Measurements from ENCODE around the gene DHRS12. TPM values are rescaled to one million over a fixed set of nuclear protein-coding genes. Genes with fewer than 3 reads are reported as not detected.

The DHRS12 gene, protein sequence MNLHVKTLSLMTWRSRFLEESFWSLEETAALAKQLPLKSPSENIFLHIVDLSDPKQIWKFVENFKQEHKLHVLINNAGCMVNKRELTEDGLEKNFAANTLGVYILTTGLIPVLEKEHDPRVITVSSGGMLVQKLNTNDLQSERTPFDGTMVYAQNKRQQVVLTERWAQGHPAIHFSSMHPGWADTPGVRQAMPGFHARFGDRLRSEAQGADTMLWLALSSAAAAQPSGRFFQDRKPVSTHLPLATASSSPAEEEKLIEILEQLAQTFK
- total RNA-seq, result 10 to 100 TPM in 4 of 5 experiments, 1 to 10 TPM in 1; 6.7 to 25.3 (median 20.1) TPM
- polyA plus RNA-seq, result 10 to 100 TPM; 24.8 to 27.1 TPM
- 10.6 reads per million, percentile 37 among the genes with 10 or more reads in this experiment for total RNA-seq

DNA sequence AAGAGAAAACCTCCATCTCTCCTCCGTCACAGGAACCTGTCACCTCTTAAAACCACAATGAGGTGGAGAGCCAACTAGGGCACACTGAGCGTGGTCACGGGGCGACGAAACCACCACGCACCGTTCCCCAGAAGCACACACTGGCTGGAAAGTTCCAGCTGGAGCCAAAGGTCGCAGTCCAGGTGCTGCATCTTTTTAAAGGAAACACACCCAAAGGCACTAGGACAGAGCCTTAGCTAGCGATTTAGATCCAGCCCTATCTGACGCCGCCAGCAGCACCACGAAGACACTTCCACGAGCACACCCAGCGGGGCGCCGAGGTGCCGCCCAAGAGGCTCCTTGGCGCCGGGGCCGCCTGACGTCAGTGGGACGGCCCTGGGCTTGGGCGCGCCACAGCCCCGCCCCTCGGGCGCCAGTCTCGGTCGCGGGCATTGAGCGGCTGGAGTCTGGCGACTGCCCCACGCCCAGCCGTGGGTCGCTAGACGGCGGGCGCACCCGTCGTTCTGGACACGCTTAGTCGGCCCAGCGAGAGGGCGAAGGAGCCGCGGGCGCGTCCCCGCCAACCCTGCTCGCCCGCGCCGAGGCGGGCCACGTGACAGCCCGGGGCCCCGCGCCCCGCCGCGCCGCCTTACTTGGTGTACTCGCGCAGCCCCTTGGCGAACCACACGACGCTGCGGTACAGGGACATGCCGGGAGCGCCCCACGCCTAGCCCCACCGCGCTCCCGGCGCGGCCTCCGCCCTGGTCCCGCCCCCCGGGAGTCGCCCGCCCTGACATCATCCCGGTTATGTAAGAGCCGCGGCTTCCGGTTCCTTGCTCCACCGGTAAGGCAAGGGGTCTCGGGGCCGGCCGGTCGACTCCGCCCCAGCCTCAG, at the start of gene DHRS12:
Gene DHRS12 (minus strand): TSS at position 742 of the 873 bp plus-strand sequence. CDS start 4,504 bp downstream, outside the sequence.
- peaks cover 29 to 32% of the 10 kb centered on the region in 2 donors for H3K4me1 ChIP-seq (ENCODE audit: control insufficient read depth in 2 of 2, insufficient read depth in 2 of 2, low read length in 2 of 2)
- Mint-ChIP-seq H3K27ac (peak within 1 kb of the TSS; percentile 99 to 100 (median 100)), H3K4me3 (peak within 1 kb of the TSS; percentile 84 to 99 (median 96)), H3K4me1 (peaks cover 28 to 70% (median 52%) of the 10 kb centered on the region in 7 donors), H3K27me3 (peaks cover 0 to 6% (median 0%) of the 10 kb centered on the region in 5 donors), H3K9me3 (peaks cover 0 to 4% (median 0%) of the 10 kb centered on the region in 11 donors), H3K36me3 (peaks cover 0 to 8% (median 3%) of the 10 kb centered on the region in 5 donors)
- ATAC-seq, result peak; percentile 83
- H3K27me3 ChIP-seq (ENCODE audit: control insufficient read depth in 2 of 2, insufficient read depth in 2 of 2, low read length in 2 of 2), result no peaks in the 10 kb centered on the region
- ChIA-PET POLR2A (interaction anchor here (0.6 to 13.1 kb wide), 14 partner anchors 9 to 409 kb away, joined by 3 to 324 read pairs (median 6); partner anchors contain the start of gene INTS6), CTCF (interaction anchor here (0.7 kb wide), 1 partner anchor 26 kb away, joined by 4 read pairs; no protein-coding TSS in a partner anchor)
- H3K36me3 ChIP-seq (ENCODE audit: control insufficient read depth in 2 of 3, insufficient read depth in 3 of 3, low read length in 3 of 3), result peaks cover 0 to 4% (median under 1%) of the 10 kb centered on the region in 3 experiments
- peak within 1 kb of the TSS; percentile 100 for H3K27ac ChIP-seq (ENCODE audit: low read depth, low read length)
- DNase-seq, result peak; percentile 83 to 93 (median 92)
- H3K4me3 ChIP-seq (ENCODE audit: low read length), result peak within 1 kb of the TSS; percentile 81
- intact Hi-C loops (cut with micrococcal nuclease), result loop anchor here (1.0 to 10.0 kb wide), 21 partner anchors 12 to 1807 kb away; partner anchors contain the start of genes ALG11 (in 2 of the 2), CKAP2 (in 2 of the 2), INTS6 (in 2 of the 2) and SUGT1 (in 2 of the 2)
- no peaks in the 10 kb centered on the region for H3K9me3 ChIP-seq (ENCODE audit: control insufficient read depth in 2 of 3, low read length in 3 of 3)

DNA sequence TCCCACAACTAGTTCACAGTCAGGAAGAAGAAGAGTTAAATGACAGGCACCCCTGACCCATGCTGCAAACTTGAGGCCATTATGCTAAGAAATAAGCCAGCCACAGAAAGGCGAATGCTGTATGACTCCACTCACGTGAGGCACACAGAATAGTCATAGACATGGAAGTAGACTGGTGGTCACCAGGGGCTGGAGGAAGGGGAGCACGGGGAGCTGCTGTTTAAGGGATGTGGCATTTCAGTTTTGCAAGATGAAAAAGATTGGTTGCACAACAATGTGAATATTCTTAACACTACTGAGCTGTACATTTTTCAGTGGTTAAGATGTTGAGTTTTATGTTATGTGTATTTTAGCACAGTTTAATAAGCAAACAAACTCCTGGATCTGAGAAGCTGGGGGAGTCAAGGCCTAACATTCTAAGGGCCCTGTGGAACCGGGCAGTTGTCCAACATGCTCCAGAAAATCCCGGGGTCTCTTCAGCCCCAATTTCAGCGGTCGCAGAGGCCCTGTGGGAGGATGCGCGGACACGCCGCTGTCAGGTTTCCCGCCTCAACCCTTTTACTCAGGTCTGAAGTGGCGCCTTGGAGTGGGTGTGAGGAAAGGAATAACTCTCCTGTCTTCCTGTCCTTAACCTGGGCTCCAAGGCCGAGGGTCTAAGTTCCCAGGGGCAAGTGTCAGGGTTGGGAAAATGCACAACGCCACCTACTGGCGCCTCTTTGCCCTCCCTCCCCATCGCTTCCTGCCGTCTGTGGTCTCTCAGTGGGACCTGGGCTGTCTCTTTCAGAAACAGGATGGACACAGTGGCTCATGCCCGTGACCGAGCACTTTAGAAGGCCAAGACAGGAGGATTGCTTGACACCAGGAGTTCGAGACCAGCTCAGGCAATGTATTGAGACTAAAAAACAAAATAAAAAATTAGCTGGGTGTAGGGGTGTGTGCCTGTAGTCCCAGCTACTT, 45.5 kb upstream of the DHRS12 start:
- Histone ChIP-seq H3K9me3 (ENCODE audit: control insufficient read depth in 2 of 3, low read length in 3 of 3) (no peaks in the 10 kb centered on the region), H3K27me3 (ENCODE audit: control insufficient read depth in 2 of 2, insufficient read depth in 2 of 2, low read length in 2 of 2) (no peaks in the 10 kb centered on the region), H3K36me3 (ENCODE audit: control insufficient read depth in 2 of 3, insufficient read depth in 3 of 3, low read length in 3 of 3) (no peaks in the 10 kb centered on the region), H3K4me1 (ENCODE audit: control insufficient read depth in 2 of 2, insufficient read depth in 2 of 2, low read length in 2 of 2) (peaks cover 0 to 6% of the 10 kb centered on the region in 2 donors), H3K4me3 (ENCODE audit: low read length) (no peak overlapping the region), H3K27ac (ENCODE audit: low read depth, low read length) (no peak overlapping the region)
- H3K27me3 Mint-ChIP-seq, result peaks cover 7 to 16% (median 11%) of the 10 kb centered on the region in 5 donors
- ATAC-seq, result peak; percentile 41
- H3K36me3 Mint-ChIP-seq, result no peaks in the 10 kb centered on the region
- no peak overlapping the region for H3K4me3 Mint-ChIP-seq
- ChIA-PET POLR2A (no interaction called here), CTCF (interaction anchor here (0.6 to 1.3 kb wide), 3 partner anchors 34 to 37 kb away, joined by 3 to 5 read pairs (median 3); no protein-coding TSS in a partner anchor)
- peak overlapping the region in 2 of 9 donors; percentile 13 to 62 for H3K27ac Mint-ChIP-seq
- intact Hi-C loops (cut with micrococcal nuclease), result loop anchor here (1.0 kb wide), 1 partner anchor 34 kb away; no protein-coding TSS in a partner anchor
- DNase-seq, result peak in 3 of 9 donors; percentile 15 to 39 (median 27)
- H3K9me3 Mint-ChIP-seq, result no peaks in the 10 kb centered on the region
- peaks cover 0 to 12% (median 7%) of the 10 kb centered on the region in 7 donors for H3K4me1 Mint-ChIP-seq

DNA sequence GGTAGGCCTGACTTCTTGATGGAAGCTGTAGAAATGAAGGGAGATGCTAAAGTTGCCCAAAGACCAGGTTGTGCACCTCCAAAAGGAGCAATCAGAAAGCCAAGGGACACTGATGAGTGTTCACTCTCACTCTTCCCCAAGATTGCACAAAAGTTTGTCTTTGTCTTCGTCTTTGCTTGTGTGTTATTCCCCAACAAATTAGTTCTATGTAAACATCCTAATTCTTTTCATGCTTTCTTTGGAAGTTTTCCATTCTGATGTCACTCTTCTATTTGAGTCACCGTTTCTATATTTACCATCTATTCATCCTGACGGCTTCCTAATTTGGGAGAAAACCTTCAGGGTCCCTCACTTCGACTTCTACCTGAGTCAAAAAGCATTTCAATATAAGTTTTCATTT, 44.7 kb upstream of the DHRS12 start:
- Mint-ChIP-seq H3K4me3 (no peak overlapping the region), H3K36me3 (no peaks in the 10 kb centered on the region), H3K4me1 (peaks cover 0 to 12% (median 7%) of the 10 kb centered on the region in 7 donors), H3K9me3 (no peaks in the 10 kb centered on the region), H3K27me3 (peaks cover 4 to 16% (median 11%) of the 10 kb centered on the region in 5 donors), H3K27ac (no peak overlapping the region)
- H3K27ac ChIP-seq (ENCODE audit: low read depth, low read length), result no peak overlapping the region
- peaks cover 0 to 6% of the 10 kb centered on the region in 2 donors for H3K4me1 ChIP-seq (ENCODE audit: control insufficient read depth in 2 of 2, insufficient read depth in 2 of 2, low read length in 2 of 2)
- intact Hi-C loops (cut with micrococcal nuclease), result loop anchor here (1.0 kb wide), 1 partner anchor 33 kb away; no protein-coding TSS in a partner anchor
- ATAC-seq (no peak), DNase-seq (no peak)
- CTCF ChIA-PET, result interaction anchor here (1.2 kb wide), 1 partner anchor 278 kb away, joined by 3 read pairs; no protein-coding TSS in a partner anchor
- H3K4me3 ChIP-seq (ENCODE audit: low read length), result no peak overlapping the region
- POLR2A ChIA-PET, result no interaction called here
- H3K36me3 ChIP-seq (ENCODE audit: control insufficient read depth in 2 of 3, insufficient read depth in 3 of 3, low read length in 3 of 3), result no peaks in the 10 kb centered on the region
- H3K9me3 ChIP-seq (ENCODE audit: control insufficient read depth in 2 of 3, low read length in 3 of 3), result no peaks in the 10 kb centered on the region
- H3K27me3 ChIP-seq (ENCODE audit: control insufficient read depth in 2 of 2, insufficient read depth in 2 of 2, low read length in 2 of 2), result no peaks in the 10 kb centered on the region

DNA sequence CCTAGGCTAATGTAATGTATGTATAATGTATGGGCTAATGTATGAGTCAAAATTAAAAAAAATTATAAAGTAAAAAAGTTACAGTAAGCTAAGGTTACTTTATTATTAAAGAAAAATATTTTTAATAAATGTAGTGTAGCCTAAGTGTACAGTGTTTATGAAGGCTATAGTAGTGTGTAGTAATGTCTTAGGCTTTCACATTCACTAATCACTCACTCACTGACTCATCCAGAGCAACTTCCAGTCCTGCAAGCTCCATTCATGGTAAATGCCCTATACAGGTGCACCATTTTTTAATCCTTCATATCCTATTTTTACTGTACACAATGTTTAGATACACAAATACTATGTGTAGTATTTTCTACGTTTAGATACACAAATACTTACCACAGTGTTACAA, 42.8 kb upstream of the DHRS12 start:
- no peak for DNase-seq
- Histone ChIP-seq H3K27me3 (ENCODE audit: control insufficient read depth in 2 of 2, insufficient read depth in 2 of 2, low read length in 2 of 2) (no peaks in the 10 kb centered on the region), H3K4me1 (ENCODE audit: control insufficient read depth in 2 of 2, insufficient read depth in 2 of 2, low read length in 2 of 2) (peaks cover 0 to 6% of the 10 kb centered on the region in 2 donors), H3K4me3 (ENCODE audit: low read length) (no peak overlapping the region), H3K36me3 (ENCODE audit: control insufficient read depth in 2 of 3, insufficient read depth in 3 of 3, low read length in 3 of 3) (no peaks in the 10 kb centered on the region), H3K27ac (ENCODE audit: low read depth, low read length) (no peak overlapping the region), H3K9me3 (ENCODE audit: control insufficient read depth in 2 of 3, low read length in 3 of 3) (no peaks in the 10 kb centered on the region)
- Mint-ChIP-seq H3K27ac (no peak overlapping the region), H3K36me3 (no peaks in the 10 kb centered on the region), H3K9me3 (no peaks in the 10 kb centered on the region), H3K27me3 (peaks cover 4 to 23% (median 12%) of the 10 kb centered on the region in 5 donors), H3K4me1 (peaks cover 0 to 12% (median 7%) of the 10 kb centered on the region in 7 donors), H3K4me3 (no peak overlapping the region)
- CTCF ChIA-PET, result interaction anchor here (1.2 to 3.3 kb wide), 2 partner anchors 31 kb away, joined by 3 to 15 read pairs; no protein-coding TSS in a partner anchor
- POLR2A ChIA-PET, result interaction anchor here (0.6 to 1.0 kb wide), 2 partner anchors 33 to 394 kb away, joined by 3 read pairs; partner anchors contain the start of gene INTS6
- no peak for ATAC-seq
- intact Hi-C loops (cut with micrococcal nuclease), result no loop called here

DNA sequence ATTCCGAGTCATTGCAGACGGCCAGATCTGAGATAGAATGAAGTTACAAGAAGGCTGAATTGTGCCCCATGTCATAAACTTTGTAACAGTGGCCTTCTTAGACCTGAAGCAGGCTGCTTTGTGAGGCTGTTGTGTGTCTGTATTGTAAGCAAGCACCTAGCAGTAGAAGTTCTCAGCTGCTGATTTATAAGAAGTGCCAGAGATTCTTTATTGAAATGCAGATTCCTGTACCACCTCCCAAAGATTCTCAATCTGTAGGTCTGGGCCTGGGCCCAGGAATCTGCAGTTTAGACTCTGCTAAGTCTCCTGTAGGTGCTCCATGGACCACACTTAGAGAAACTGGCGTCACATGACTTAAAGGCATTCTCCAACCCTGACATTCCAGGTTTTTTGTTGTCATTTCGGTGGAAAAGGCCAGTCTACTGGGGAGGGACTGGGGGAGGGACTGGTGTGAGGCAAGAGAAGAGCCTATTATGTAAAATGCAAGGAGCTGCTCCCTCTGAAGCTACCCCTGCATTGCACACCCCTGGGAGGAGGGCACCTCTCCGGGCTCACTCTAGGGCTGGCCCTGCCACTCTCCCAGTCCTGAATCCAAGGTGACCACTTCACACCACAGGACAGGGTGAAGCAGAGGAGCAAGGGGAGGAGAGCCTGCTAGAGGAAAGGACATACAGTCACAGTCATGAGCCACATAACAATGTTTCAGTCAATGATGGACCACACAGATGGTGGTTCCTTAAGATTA, 41.8 kb upstream of the DHRS12 start:
- Mint-ChIP-seq H3K4me1 (peaks cover 0 to 12% (median 7%) of the 10 kb centered on the region in 7 donors), H3K27ac (no peak overlapping the region), H3K9me3 (no peaks in the 10 kb centered on the region), H3K36me3 (no peaks in the 10 kb centered on the region), H3K4me3 (peak overlapping the region in 1 of 10 donors; percentile 60), H3K27me3 (peaks cover 0 to 24% (median 11%) of the 10 kb centered on the region in 5 donors)
- POLR2A ChIA-PET, result interaction anchor here (1.0 kb wide), 1 partner anchor 393 kb away, joined by 3 read pairs; the partner anchor contains the start of gene INTS6
- CTCF ChIA-PET, result interaction anchor here (0.6 to 3.3 kb wide), 2 partner anchors 30 to 282 kb away, joined by 3 to 15 read pairs; no protein-coding TSS in a partner anchor
- H3K36me3 ChIP-seq (ENCODE audit: control insufficient read depth in 2 of 3, insufficient read depth in 3 of 3, low read length in 3 of 3), result no peaks in the 10 kb centered on the region
- no peaks in the 10 kb centered on the region for H3K9me3 ChIP-seq (ENCODE audit: control insufficient read depth in 2 of 3, low read length in 3 of 3)
- no peaks in the 10 kb centered on the region for H3K27me3 ChIP-seq (ENCODE audit: control insufficient read depth in 2 of 2, insufficient read depth in 2 of 2, low read length in 2 of 2)
- no peak overlapping the region for H3K4me3 ChIP-seq (ENCODE audit: low read length)
- intact Hi-C loops (cut with micrococcal nuclease), result loop anchor here (1.0 to 2.0 kb wide), 3 partner anchors 19 to 356 kb away; no protein-coding TSS in a partner anchor
- H3K4me1 ChIP-seq (ENCODE audit: control insufficient read depth in 2 of 2, insufficient read depth in 2 of 2, low read length in 2 of 2), result peaks cover 0 to 6% of the 10 kb centered on the region in 2 donors
- ATAC-seq, result no peak
- DNase-seq, result no peak
- H3K27ac ChIP-seq (ENCODE audit: low read depth, low read length), result no peak overlapping the region
